ENCODE data around the gene METTL9. TPM values are rescaled to one million over a fixed set of nuclear protein-coding genes. Genes with fewer than 3 reads are reported as not detected.
"Not testable (repeated sequence)": the region's sequence is repeated elsewhere in the genome, so short reads cannot be mapped to it uniquely, and the experiment has no call there.

The METTL9 gene
- total RNA-seq, 1 donor from 2014 or later, result 77.1 TPM

DNA sequence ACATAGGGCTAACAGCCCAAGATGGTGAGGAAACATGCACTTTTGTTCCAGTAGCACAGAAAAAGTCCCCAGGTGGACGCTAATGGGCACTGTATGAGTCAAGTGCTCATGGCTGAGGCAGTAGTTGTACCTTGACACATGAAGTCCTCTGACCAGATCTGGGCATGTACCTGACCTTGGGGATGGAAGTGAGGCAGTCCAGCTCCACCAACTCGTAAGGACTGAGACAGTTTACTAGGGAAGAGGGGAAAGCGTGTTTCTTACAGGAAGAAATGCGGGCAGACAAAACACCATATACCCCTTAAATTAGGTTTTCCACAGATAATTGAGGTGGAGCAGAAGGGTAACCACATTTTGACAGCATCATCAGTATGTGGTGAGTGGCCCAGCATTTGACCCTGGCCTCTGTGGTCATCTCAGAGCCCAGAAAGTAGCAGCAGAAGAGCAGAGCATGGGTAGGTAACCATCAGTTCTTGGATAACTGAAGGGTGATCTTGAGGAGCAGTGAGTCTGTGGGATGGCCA lies 32.4 kb upstream of the METTL9 start:
- TF ChIP-seq, protein P1, sequence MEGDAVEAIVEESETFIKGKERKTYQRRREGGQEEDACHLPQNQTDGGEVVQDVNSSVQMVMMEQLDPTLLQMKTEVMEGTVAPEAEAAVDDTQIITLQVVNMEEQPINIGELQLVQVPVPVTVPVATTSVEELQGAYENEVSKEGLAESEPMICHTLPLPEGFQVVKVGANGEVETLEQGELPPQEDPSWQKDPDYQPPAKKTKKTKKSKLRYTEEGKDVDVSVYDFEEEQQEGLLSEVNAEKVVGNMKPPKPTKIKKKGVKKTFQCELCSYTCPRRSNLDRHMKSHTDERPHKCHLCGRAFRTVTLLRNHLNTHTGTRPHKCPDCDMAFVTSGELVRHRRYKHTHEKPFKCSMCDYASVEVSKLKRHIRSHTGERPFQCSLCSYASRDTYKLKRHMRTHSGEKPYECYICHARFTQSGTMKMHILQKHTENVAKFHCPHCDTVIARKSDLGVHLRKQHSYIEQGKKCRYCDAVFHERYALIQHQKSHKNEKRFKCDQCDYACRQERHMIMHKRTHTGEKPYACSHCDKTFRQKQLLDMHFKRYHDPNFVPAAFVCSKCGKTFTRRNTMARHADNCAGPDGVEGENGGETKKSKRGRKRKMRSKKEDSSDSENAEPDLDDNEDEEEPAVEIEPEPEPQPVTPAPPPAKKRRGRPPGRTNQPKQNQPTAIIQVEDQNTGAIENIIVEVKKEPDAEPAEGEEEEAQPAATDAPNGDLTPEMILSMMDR (IDR thresholded peaks at IDR 0.05), result no peak
- DNase-seq (ENCODE audit: low spot score), result peak; percentile 41
- no peaks in the 10 kb centered on the region for H3K9me3 Mint-ChIP-seq (ENCODE audit: low read depth)

DNA sequence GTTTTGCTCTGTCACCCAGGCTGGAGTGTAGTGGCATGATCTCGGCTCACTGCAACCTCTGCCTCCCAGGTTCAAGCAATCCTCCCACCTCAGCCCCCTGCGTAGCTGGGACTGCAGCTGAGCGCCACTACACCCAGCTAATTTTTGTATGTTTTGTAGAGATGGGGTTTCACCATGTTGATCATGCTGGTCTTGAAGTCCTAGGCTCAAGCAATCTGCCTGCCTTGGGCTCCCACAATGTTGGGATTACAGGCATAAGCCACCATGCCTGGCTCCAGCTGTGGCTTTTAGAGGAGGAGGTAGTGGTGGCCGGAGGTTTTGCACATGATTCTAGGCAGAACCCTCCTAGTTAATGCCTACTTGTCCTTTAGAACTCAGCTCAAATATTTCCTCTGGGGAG lies 31.9 kb upstream of the METTL9 start:
- H3K9me3 Mint-ChIP-seq (ENCODE audit: low read depth); H3K36me3 Mint-ChIP-seq (ENCODE audit: low read depth); H3K27ac Mint-ChIP-seq (ENCODE audit: unreplicated experiment); H3K4me3 Mint-ChIP-seq (ENCODE audit: unreplicated experiment); H3K4me1 Mint-ChIP-seq (ENCODE audit: low read depth): not testable (repeated sequence)
- peak; percentile 61 for DNase-seq (ENCODE audit: low spot score)
- peaks cover 11% of the 10 kb centered on the region for H3K27me3 Mint-ChIP-seq (ENCODE audit: low read depth)

More for the DNA sequence above, 32.4 kb upstream of the METTL9 start:
- Mint-ChIP-seq H3K4me1 (ENCODE audit: low read depth) (peaks cover 4% of the 10 kb centered on the region), H3K4me3 (ENCODE audit: unreplicated experiment) (no peak overlapping the region), H3K36me3 (ENCODE audit: low read depth) (no peaks in the 10 kb centered on the region), H3K27me3 (ENCODE audit: low read depth) (peaks cover 11% of the 10 kb centered on the region), H3K27ac (ENCODE audit: unreplicated experiment) (no peak overlapping the region)

DNA sequence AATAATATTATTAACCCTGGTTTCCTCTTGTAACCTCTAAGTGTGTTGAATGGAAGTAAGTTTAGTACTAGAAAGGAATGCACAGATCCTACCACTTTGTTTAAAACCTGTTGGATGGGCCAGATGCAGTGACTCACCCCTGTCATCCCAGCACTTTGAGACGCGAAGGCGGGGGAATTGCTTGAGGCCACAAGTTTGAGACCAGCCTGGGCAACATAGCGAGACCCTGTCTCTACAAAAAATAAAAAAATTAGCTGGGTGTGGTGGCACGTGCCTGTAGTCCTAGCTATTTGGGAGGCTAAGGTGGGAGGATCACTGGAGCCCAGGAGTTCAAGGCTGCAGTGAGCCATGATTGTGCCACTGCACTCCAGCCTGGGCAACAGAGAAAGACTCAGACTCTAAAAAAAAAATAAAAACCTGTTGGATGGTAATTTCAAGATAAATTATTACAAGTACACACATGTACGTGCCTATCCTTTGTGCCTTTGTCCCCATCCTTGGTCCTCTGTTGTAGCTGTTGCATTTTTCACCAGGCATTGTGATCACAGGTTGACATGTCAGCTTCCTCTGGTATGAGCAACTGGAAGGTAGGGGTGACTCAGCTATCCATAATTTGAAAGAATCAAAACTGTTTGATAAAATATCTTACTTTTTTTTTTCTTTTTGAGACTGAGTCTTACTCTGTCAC lies 30.7 kb upstream of the METTL9 start:
- peak; percentile 62 for DNase-seq (ENCODE audit: low spot score)
- Mint-ChIP-seq H3K9me3 (ENCODE audit: low read depth) (no peaks in the 10 kb centered on the region), H3K27me3 (ENCODE audit: low read depth) (peaks cover 11% of the 10 kb centered on the region), H3K36me3 (ENCODE audit: low read depth) (no peaks in the 10 kb centered on the region), H3K27ac (ENCODE audit: unreplicated experiment) (no peak overlapping the region), H3K4me1 (ENCODE audit: low read depth) (peaks cover 4% of the 10 kb centered on the region), H3K4me3 (ENCODE audit: unreplicated experiment) (no peak overlapping the region)
- TF ChIP-seq, protein P1 (IDR thresholded peaks at IDR 0.05), result no peak

DNA sequence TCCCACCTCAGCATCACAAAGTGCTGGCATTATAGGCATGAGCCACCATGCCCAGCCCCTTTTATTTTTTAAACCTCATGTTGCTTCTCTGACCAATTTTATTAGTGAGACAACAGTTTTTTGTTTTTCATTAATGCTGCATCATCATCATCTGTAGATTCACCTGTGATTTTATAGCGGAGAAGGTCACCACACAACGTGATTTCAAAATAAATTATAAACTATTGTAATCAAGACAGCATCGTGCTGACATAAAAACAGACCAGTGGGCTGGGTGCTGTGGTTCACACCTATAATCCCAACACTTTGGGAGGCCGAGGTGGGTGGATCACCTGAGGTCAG lies 28.7 kb upstream of the METTL9 start:
- no peaks in the 10 kb centered on the region for H3K36me3 Mint-ChIP-seq (ENCODE audit: low read depth)
- H3K4me3 Mint-ChIP-seq (ENCODE audit: unreplicated experiment), result no peak overlapping the region
- no peak for DNase-seq (ENCODE audit: low spot score)
- H3K4me1 Mint-ChIP-seq (ENCODE audit: low read depth), result peaks cover 4% of the 10 kb centered on the region
- TF ChIP-seq, protein P1 (IDR thresholded peaks at IDR 0.05), result no peak
- peaks cover 10% of the 10 kb centered on the region for H3K27me3 Mint-ChIP-seq (ENCODE audit: low read depth)
- H3K9me3 Mint-ChIP-seq (ENCODE audit: low read depth), result no peaks in the 10 kb centered on the region
- H3K27ac Mint-ChIP-seq (ENCODE audit: unreplicated experiment), result no peak overlapping the region

DNA sequence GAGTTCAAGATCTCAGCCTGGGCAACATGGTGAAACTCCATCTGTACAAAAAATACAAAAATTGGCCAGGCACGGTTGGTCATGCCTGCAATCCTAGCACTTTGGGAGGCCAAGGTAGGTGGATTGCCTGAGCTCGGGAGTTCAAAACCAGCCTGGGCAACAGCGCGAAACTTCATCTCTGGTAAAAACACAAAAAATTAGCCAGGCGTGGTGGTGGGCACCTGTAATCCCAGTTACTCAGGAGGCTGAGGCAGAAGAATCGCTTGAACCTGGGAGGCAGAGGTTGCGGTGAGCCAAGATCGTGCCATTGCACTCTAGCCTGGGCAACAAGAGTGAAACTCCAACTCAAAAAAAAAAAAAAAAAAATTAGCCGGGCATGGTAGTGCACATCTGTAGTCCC lies 25.9 kb upstream of the METTL9 start:
- not testable (repeated sequence) for H3K4me3 Mint-ChIP-seq (ENCODE audit: unreplicated experiment); H3K27ac Mint-ChIP-seq (ENCODE audit: unreplicated experiment); H3K9me3 Mint-ChIP-seq (ENCODE audit: low read depth); H3K4me1 Mint-ChIP-seq (ENCODE audit: low read depth); H3K36me3 Mint-ChIP-seq (ENCODE audit: low read depth)
- H3K27me3 Mint-ChIP-seq (ENCODE audit: low read depth), result peaks cover 16% of the 10 kb centered on the region
- peak; percentile 39 for DNase-seq (ENCODE audit: low spot score)

DNA sequence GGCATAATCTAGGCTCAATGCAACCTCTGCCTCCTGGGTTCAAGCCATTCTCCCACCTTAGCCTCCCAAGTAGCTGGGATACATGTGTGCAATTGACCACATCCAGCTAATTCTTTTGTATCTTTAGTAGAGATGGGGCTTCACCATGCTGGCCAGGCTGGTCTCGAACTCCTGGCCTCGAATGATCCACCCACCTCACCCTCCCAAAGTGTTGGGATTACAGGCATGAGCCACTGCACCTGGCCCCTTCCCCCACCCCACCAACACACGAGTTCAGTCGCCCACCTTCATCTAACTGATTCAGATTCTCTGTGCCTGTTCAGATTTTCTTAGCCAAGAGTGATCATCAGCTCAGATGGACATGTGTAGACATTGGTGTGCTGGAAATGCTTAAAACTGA lies 25.0 kb upstream of the METTL9 start:
- no peaks in the 10 kb centered on the region for H3K9me3 Mint-ChIP-seq (ENCODE audit: low read depth)
- H3K27ac Mint-ChIP-seq (ENCODE audit: unreplicated experiment), result no peak overlapping the region
- TF ChIP-seq, protein P1 (IDR thresholded peaks at IDR 0.05), result no peak

DNA sequence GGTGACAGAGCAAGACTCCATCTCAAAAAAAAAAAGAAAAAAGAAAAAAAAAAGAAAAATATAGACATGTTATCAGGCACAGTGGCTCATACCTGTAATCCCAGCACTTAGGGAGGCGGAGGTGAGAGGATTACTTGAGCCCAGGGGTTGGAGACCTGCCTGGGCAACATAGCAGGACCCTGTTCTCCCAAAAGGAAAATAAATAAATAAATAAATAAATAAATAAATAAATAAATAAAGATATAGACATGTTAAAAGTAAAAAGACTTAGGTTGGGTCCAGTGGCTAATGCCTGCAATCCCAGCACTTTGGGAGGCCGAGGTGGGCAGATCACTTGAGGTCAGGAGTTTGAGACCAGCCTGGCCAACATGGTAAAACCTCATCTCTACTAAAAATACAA lies 23.1 kb upstream of the METTL9 start:
- H3K27me3 Mint-ChIP-seq (ENCODE audit: low read depth), result peaks cover 25% of the 10 kb centered on the region
- not testable (repeated sequence) for H3K27ac Mint-ChIP-seq (ENCODE audit: unreplicated experiment); H3K4me3 Mint-ChIP-seq (ENCODE audit: unreplicated experiment); H3K9me3 Mint-ChIP-seq (ENCODE audit: low read depth); H3K36me3 Mint-ChIP-seq (ENCODE audit: low read depth); H3K4me1 Mint-ChIP-seq (ENCODE audit: low read depth); DNase-seq (ENCODE audit: low spot score)

More for the DNA sequence above, 25.0 kb upstream of the METTL9 start:
- DNase-seq (ENCODE audit: low spot score), result peak; percentile 63
- peaks cover 2% of the 10 kb centered on the region for H3K4me1 Mint-ChIP-seq (ENCODE audit: low read depth)
- H3K27me3 Mint-ChIP-seq (ENCODE audit: low read depth), result peaks cover 24% of the 10 kb centered on the region
- H3K4me3 Mint-ChIP-seq (ENCODE audit: unreplicated experiment), result no peak overlapping the region
- no peaks in the 10 kb centered on the region for H3K36me3 Mint-ChIP-seq (ENCODE audit: low read depth)

DNA sequence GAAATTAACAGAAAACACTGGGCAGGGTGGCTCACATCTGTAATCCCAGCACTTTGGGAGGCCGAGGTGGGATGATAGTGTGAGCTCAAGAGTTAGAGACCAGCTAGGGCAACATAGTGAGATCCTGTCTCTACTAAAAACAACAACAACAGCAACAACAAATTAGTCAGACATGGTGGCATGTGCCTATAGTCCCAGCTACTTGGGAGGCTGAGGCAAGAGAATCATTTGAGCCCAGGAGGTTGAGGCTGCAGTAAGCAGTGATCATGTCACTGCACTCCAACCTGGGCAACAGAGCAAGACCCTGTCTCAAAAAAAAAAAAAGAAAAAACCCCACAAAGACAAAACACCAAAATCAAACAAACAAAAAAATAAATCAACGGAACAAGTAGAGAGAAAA lies 21.9 kb upstream of the METTL9 start:
- peaks cover 25% of the 10 kb centered on the region for H3K27me3 Mint-ChIP-seq (ENCODE audit: low read depth)
- not testable (repeated sequence) for H3K36me3 Mint-ChIP-seq (ENCODE audit: low read depth); H3K27ac Mint-ChIP-seq (ENCODE audit: unreplicated experiment); H3K4me3 Mint-ChIP-seq (ENCODE audit: unreplicated experiment); H3K4me1 Mint-ChIP-seq (ENCODE audit: low read depth); DNase-seq (ENCODE audit: low spot score); H3K9me3 Mint-ChIP-seq (ENCODE audit: low read depth)

DNA sequence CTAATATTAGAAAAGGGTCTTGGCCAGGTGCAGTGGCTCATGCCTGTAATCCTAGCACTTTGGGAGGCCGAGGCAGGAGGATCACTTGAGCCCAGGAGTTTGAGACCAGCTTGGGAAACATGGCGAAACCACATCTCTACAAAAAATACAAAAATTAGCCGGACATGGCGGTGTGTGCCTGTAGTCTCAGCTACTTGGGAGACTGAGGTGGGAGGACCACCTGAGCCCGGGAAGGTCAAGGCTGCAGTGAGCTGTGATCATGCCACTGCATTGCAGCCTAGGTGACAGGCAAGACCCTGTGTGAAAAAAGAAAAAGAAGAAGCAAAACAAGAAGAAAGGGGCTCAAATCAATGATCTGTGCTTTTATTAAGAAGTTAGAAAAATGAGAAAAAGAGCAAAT lies 21.1 kb upstream of the METTL9 start:
- H3K27ac Mint-ChIP-seq (ENCODE audit: unreplicated experiment); H3K4me3 Mint-ChIP-seq (ENCODE audit: unreplicated experiment); H3K36me3 Mint-ChIP-seq (ENCODE audit: low read depth); H3K4me1 Mint-ChIP-seq (ENCODE audit: low read depth); DNase-seq (ENCODE audit: low spot score); H3K9me3 Mint-ChIP-seq (ENCODE audit: low read depth): not testable (repeated sequence)
- peaks cover 25% of the 10 kb centered on the region for H3K27me3 Mint-ChIP-seq (ENCODE audit: low read depth)
